HEK293T (cell line): ENCODE data around the gene DAPK1.

Source experiments
- ARNT ChIP-seq: fragments of 450-650 bp; IDR thresholded peaks from 2 replicates; pipeline ENCODE4 v1.6.1; 2017; ENCODE audit warnings: mild to moderate bottlenecking
- BHLHE40 ChIP-seq: fragments of 450-650 bp; IDR thresholded peaks from 2 replicates; pipeline ENCODE4 v1.6.1; 2016; ENCODE audit warnings: mild to moderate bottlenecking, moderate library complexity, borderline replicate concordance
- ELF4 ChIP-seq: fragments of 450-650 bp; IDR thresholded peaks from 2 replicates; pipeline ENCODE4 v1.6.1; 2017; ENCODE audit warnings: antibody characterized with exemption
- FOXA1 ChIP-seq: fragments of 450-650 bp; IDR thresholded peaks from 2 replicates; pipeline ENCODE4 v1.6.1; 2016; ENCODE audit warnings: mild to moderate bottlenecking
- FOXK2 ChIP-seq: fragments of 450-650 bp; IDR thresholded peaks from 2 replicates; pipeline ENCODE4 v1.6.1; 2016; ENCODE audit warnings: mild to moderate bottlenecking
- FOXM1 ChIP-seq: fragments of 450-650 bp; IDR thresholded peaks from 2 replicates; pipeline ENCODE4 v1.6.1; 2017; ENCODE audit warnings: mild to moderate bottlenecking, borderline replicate concordance
- HDGF ChIP-seq: fragments of 450-650 bp; IDR thresholded peaks from 2 replicates; pipeline ENCODE4 v1.6.1; 2017; ENCODE audit warnings: antibody characterized with exemption, borderline replicate concordance
- NFRKB ChIP-seq: fragments of 450-650 bp; IDR thresholded peaks from 2 replicates; pipeline ENCODE4 v1.6.1; 2016; ENCODE audit warnings: mild to moderate bottlenecking, moderate library complexity
- PKNOX1 ChIP-seq: fragments of 450-650 bp; IDR thresholded peaks from 2 replicates; pipeline ENCODE4 v1.6.1; 2016
- SP1 ChIP-seq: fragments of 450-650 bp; IDR thresholded peaks from 2 replicates; pipeline ENCODE4 v1.6.1; 2017
- SUZ12 ChIP-seq: fragments of 450-650 bp; IDR thresholded peaks from 2 replicates; pipeline ENCODE4 v1.6.1; 2016; ENCODE audit warnings: mild to moderate bottlenecking
- TARDBP ChIP-seq: fragments of 450-650 bp; IDR thresholded peaks from 2 replicates; pipeline ENCODE4 v1.6.1; 2016
- ZNF384 ChIP-seq: fragments of 450-650 bp; IDR thresholded peaks from 2 replicates; pipeline ENCODE4 v1.6.1; 2016

- TF ChIP-seq SP1 (no peak), BHLHE40 (no peak), ZNF384 (no peak), FOXM1 (no peak), HDGF (no peak), NFRKB (no peak), ARNT (no peak), FOXA1 (no peak), SUZ12 (no peak), ELF4 (no peak), FOXK2 (no peak), TARDBP (no peak), PKNOX1 (no peak)
Measured at GRCh38 chr9:87567571-87567970, 69.9 kb downstream of the DAPK1 start.
